Stomach smooth muscle (tissue), 2 donors: ENCODE measurements around the gene NAGLU.
"Not testable (repeated sequence)": the region's sequence is repeated elsewhere in the genome, so short reads cannot be mapped to it uniquely, and the experiment has no call there.

Experiments
- H3K27ac ChIP-seq: one replicate; pipeline ENCODE4 v1.7.0; 2013; ENCODE audit warnings: mild to moderate bottlenecking, low read length, inconsistent platforms
- H3K27me3 ChIP-seq, 2 donors: one replicate each; pipeline ENCODE4 v1.7.0; 2013; ENCODE audit warnings: low read length in 2 of 2; ENCODE audit not compliant: insufficient read depth in 2 of 2, control insufficient read depth in 1 of 2
- H3K36me3 ChIP-seq, 2 donors: one replicate each; pipeline ENCODE4 v1.7.0; 2013; ENCODE audit warnings: low read length in 2 of 2; ENCODE audit not compliant: control insufficient read depth in 2 of 2, insufficient read depth in 2 of 2
- H3K4me1 ChIP-seq: one replicate; pipeline ENCODE4 v1.7.0; 2013; ENCODE audit warnings: low read length; ENCODE audit not compliant: control insufficient read depth, insufficient read depth
- H3K4me3 ChIP-seq, 2 donors: one replicate each; pipeline ENCODE4 v1.7.0; 2013; ENCODE audit warnings: low read length in 2 of 2
- H3K9ac ChIP-seq, 2 donors: one replicate each; pipeline ENCODE4 v1.7.0; 2013; ENCODE audit warnings: low read length in 2 of 2, mild to moderate bottlenecking in 1 of 2
- H3K9me3 ChIP-seq, 2 donors: one replicate each; pipeline ENCODE4 v1.7.0; 2013; ENCODE audit warnings: low read length in 2 of 2; ENCODE audit not compliant: control insufficient read depth in 2 of 2
- donor health status: healthy.
- donor health status: Pancreatic carcinoma.

The NAGLU gene

DNA sequence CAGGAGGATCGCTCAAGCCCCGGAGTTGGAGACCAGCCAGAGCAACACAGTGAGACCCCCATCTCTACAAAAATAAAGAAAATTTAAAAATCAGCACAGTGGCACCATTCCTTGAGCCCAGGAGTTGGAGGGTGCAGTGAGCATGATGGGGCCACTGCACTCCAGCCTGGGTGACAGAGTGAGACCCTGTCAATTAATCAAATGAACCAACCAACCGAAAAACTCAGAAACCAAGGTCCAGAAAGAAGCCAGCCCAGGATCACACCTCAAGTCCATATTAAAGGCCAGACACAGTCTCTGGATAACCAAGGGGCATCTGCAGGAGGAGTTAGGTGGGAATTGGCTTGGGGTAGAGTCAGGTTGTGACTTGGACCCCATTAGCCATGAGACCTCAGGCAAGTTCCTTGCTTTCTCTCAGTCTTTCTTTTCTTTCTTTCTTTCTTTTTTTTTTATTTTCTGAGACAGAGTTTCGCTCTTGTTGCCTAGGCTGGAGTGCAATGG is 19.1 kb downstream of the NAGLU start:
- Histone ChIP-seq H3K27ac (peak overlapping the region; percentile 82), H3K36me3 (no peaks in the 10 kb centered on the region), H3K9me3 (no peaks in the 10 kb centered on the region), H3K27me3 (no peaks in the 10 kb centered on the region), H3K9ac (peak overlapping the region; percentile 98 to 99), H3K4me3 (peak overlapping the region; percentile 89 to 93), H3K4me1 (peaks cover 20% of the 10 kb centered on the region)

DNA sequence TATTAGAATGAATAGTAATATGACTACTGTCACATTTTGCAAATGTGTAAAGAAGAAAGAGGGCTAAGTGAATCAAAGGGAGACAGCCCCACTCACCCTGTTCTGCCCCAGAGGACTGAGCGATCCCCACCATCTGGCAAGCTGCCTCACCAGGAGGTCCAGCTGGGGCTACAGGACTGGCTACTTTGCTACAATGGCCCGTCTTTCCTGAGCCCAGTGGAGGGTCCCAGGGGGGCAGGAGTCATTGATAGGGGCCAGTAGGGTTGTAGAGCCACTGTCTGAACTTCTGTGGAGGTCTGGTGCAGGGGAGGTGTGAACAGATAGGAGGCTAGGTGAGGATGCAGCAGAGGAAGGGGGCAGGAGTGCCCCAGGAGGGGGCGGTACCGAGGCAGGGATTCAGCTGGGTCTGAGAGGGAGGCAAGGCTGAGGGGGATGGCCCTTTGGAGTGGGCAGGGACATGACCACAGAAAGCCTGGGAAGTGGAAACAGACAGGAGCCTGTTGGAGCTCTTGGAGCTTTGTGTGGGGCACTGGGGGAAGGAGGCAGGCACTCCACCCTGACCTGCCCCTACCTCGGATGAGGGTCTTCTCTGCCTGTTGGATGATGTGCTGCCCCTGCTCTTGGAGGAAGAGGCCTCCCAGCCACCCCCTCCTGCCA is 20.0 kb downstream of the NAGLU start:
- H3K36me3 ChIP-seq, H3K27ac ChIP-seq, H3K27me3 ChIP-seq, H3K9me3 ChIP-seq, H3K9ac ChIP-seq, H3K4me3 ChIP-seq: not testable (repeated sequence)
- peaks cover 20% of the 10 kb centered on the region for H3K4me1 ChIP-seq

DNA sequence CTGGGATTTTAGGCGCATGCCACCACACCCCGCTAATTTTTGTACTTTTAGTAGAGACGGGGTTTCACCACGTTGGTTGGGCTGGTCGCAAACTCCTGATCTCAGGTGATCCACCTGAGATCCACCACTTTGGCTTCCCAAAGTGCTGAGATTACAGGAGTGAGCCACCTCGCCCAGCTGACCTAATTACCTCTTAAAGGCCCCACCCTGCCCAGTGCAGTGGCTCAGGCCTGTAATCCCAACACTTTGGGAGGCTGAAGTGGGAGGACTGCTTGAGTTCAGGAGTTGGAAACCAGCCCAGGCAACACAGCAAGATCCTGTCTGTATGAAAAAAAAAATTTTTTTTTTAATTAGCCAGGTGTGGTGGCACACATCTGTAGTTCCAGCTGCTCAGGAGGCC is 23.0 kb downstream of the NAGLU start:
- Histone ChIP-seq H3K4me1 (peaks cover 34% of the 10 kb centered on the region), H3K27me3 (no peaks in the 10 kb centered on the region), H3K9me3 (no peaks in the 10 kb centered on the region), H3K36me3 (no peaks in the 10 kb centered on the region), H3K4me3 (no peak overlapping the region), H3K27ac (no peak overlapping the region), H3K9ac (no peak overlapping the region)

DNA sequence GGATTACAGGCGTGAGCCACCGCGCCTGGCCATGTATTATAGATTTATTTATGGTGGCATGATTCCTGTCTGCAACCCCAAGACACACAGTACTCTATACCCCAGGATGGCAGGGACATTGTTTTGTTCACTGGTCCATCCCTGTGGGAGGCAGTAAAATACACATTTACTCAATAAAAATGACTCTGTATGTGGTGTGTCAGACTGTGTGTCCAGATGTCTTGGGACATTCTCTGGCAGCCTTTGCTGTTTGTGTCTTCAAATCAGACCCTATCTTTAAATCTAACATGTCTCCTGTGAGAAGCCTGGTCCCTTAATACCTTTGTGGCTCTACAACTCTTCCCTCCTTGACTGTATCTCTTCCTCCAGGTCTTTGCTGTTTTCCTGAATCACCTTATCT is 24.2 kb downstream of the NAGLU start:
- Histone ChIP-seq H3K27me3 (no peaks in the 10 kb centered on the region), H3K4me1 (peaks cover 32% of the 10 kb centered on the region), H3K36me3 (peaks cover 5 to 11% of the 10 kb centered on the region in 2 donors), H3K9me3 (no peaks in the 10 kb centered on the region), H3K9ac (no peak overlapping the region), H3K4me3 (no peak overlapping the region), H3K27ac (no peak overlapping the region)

DNA sequence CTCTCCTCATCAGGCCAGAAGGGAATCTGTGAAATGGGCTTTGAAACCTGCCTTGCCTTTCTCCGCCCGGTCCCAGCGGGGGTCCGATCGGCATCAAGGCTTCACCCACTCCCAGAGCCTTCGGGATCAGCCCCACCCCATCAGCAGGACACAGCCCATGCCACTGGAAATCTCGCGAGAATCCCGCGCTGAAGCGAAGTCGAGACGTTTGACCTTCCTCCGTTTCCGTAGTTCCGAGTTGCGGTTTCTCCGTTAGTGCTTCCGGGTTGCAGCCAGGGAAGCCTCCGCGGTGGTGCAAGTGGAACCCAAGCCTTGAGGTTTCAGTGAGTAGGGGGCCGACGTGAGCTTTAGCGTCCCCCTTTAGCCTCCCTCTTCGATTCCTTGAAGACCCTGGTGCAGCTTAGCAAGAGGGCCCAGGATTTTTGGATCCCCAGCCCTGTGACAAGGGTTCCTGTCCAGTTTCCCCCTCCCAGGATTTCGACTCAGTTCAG is 25.9 kb downstream of the NAGLU start, which contains the start of gene COASY:
Gene COASY, plus strand, starts transcription at position 252 of the 491 bp plus-strand sequence. CDS start 475 bp downstream, outside the sequence.
- Histone ChIP-seq H3K9ac (peak within 1 kb of the TSS; percentile 97 to 98), H3K27me3 (no peaks in the 10 kb centered on the region), H3K4me3 (peak within 1 kb of the TSS; percentile 93 to 97), H3K4me1 (peaks cover 38% of the 10 kb centered on the region), H3K9me3 (no peaks in the 10 kb centered on the region), H3K36me3 (peaks cover 10 to 20% of the 10 kb centered on the region in 2 donors), H3K27ac (peak within 1 kb of the TSS; percentile 80)

DNA sequence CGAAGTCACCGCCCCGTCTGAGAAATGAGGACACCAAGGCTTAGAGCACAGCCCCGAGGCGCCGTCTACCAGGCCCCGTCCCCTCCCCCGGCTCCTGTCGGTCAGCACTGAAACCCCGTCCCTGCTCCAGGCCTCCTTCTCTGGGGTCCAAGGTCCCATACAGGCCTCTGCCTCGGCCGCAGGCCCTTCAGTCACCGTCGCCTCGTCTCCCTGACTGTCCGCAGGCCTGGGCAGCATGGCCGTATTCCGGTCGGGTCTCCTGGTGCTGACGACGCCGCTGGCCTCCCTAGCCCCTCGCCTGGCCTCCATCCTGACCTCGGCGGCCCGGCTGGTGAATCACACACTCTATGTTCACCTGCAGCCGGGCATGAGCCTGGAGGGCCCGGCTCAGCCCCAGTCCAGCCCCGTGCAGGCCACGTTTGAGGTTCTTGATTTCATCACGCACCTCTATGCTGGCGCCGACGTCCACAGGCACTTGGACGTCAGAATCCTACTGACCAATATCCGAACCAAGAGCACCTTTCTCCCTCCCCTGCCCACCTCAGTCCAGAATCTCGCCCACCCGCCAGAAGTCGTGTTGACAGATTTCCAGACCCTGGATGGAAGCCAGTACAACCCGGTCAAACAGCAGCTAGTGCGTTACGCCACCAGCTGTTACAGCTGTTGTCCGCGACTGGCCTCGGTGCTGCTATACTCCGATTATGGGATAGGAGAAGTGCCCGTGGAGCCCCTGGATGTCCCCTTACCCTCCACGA is 26.5 kb downstream of the NAGLU start:
- no peaks in the 10 kb centered on the region for H3K9me3 ChIP-seq
- H3K27me3 ChIP-seq, result no peaks in the 10 kb centered on the region
- peaks cover 42% of the 10 kb centered on the region for H3K4me1 ChIP-seq
- H3K27ac ChIP-seq, result peak overlapping the region; percentile 80
- H3K4me3 ChIP-seq, result peak overlapping the region; percentile 93 to 97
- H3K36me3 ChIP-seq, result peaks cover 10 to 20% of the 10 kb centered on the region in 2 donors
- H3K9ac ChIP-seq, result peak overlapping the region; percentile 97 to 98

DNA sequence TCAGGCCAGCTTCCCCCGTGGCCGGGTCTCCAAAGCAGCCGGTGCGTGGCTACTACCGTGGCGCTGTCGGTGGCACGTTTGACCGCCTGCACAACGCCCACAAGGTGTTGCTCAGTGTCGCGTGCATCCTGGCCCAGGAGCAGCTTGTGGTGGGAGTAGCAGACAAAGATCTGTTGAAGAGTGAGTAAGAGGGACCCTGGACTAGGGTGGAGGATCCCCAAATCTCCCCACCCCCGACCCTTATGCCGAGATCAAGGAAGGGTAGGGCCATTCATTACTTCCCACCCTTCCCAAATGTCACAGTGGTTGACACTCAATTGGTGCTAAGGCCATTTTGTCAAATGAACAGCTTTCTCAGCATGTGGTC is 27.1 kb downstream of the NAGLU start:
- Histone ChIP-seq H3K27ac (no peak overlapping the region), H3K27me3 (no peaks in the 10 kb centered on the region), H3K4me3 (peak overlapping the region; percentile 93 to 97), H3K4me1 (peaks cover 46% of the 10 kb centered on the region), H3K9ac (peak overlapping the region; percentile 97 to 98), H3K9me3 (no peaks in the 10 kb centered on the region), H3K36me3 (peaks cover 10 to 20% of the 10 kb centered on the region in 2 donors)

DNA sequence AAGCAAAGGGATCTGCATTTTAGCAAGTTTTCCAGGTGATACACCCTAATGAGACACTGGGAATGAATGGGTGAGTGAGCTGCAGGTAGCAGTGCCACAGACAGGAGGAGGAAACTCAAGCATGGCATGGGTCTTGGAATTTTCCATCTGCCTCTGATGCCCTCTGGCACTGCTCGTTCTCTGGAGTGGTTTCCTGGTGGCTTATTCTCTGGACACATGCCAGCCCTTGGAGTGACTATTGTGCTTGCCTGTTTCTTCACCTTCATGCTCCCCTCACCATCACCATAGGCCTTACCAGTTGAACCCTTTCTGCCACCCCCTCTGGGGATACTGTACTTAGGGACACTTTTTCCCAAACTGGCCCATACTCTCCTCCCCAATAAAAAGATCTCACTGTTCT is 27.5 kb downstream of the NAGLU start:
- H3K36me3 ChIP-seq, result peaks cover 10 to 21% of the 10 kb centered on the region in 2 donors
- peaks cover 48% of the 10 kb centered on the region for H3K4me1 ChIP-seq
- H3K27me3 ChIP-seq, result no peaks in the 10 kb centered on the region
- peak overlapping the region; percentile 93 to 97 for H3K4me3 ChIP-seq
- H3K9me3 ChIP-seq, result no peaks in the 10 kb centered on the region
- H3K27ac ChIP-seq, result no peak overlapping the region
- H3K9ac ChIP-seq, result peak overlapping the region in 1 of 2 donors; percentile 98

DNA sequence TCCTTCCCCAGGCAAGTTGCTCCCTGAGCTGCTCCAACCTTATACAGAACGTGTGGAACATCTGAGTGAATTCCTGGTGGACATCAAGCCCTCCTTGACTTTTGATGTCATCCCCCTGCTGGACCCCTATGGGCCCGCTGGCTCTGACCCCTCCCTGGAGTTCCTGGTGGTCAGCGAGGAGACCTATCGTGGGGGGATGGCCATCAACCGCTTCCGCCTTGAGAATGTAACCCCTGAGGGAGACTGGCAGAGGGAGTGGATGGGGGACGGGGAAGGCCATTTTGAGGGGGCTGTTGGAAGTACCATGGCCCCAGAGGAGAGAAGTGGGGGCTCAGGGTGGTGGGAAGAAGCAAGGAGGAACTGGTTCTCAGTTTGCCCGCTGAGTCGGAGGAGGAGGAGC is 27.9 kb downstream of the NAGLU start:
- Histone ChIP-seq H3K27me3 (no peaks in the 10 kb centered on the region), H3K9me3 (no peaks in the 10 kb centered on the region), H3K36me3 (peaks cover 12 to 25% of the 10 kb centered on the region in 2 donors), H3K4me1 (peaks cover 49% of the 10 kb centered on the region), H3K27ac (no peak overlapping the region), H3K4me3 (peak overlapping the region in 1 of 2 donors; percentile 97), H3K9ac (peak overlapping the region in 1 of 2 donors; percentile 98)

DNA sequence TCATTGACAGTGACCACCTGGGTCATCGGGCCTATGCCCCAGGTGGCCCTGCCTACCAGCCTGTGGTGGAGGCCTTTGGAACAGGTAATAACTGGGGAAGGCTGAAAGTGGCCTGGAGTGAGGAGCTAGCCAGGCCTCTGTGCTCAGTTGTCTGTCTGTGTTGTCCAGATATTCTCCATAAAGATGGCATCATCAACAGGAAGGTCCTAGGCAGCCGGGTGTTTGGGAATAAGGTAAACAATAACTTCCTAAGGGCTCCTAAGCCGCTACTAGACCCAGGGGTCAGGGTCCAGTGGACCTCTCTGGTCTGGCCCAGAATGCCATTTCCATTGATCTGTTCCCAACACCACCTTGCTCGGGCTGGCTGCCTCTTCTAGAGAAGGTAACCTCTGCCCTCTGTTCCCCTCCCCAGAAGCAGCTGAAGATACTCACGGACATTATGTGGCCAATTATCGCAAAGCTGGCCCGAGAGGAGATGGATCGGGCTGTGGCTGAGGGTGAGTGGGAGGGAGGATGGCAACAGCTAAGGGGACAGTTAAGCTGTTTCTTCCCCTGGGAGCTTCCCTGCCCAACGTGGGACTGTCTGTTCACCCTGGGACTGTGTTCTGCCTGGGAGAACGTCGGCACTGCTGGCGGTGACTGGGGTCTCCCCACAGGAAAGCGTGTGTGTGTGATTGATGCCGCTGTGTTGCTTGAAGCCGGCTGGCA is 28.9 kb downstream of the NAGLU start:
- no peak overlapping the region for H3K27ac ChIP-seq

More for the DNA sequence above, 28.9 kb downstream of the NAGLU start:
- no peaks in the 10 kb centered on the region for H3K27me3 ChIP-seq
- no peak overlapping the region for H3K4me3 ChIP-seq
- H3K4me1 ChIP-seq, result peaks cover 51% of the 10 kb centered on the region
- H3K36me3 ChIP-seq, result peaks cover 22 to 35% of the 10 kb centered on the region in 2 donors
- no peaks in the 10 kb centered on the region for H3K9me3 ChIP-seq
- H3K9ac ChIP-seq, result no peak overlapping the region
